ENCODE data around the gene NOSTRIN. TPM values are rescaled to one million over a fixed set of nuclear protein-coding genes. Genes with fewer than 3 reads are reported as not detected.

Gene NOSTRIN
- total and polyA plus RNA-seq, 4 experiments from 2014 or later: not detected

- H3K36me3 Mint-ChIP-seq: no peaks in the 10 kb centered on the region
- ChIA-PET CTCF (ENCODE audit: partially characterized antibody) (no interaction called here), POLR2A (ENCODE audit: partially characterized antibody) (no interaction called here)
- peaks cover 0 to 1% of the 10 kb centered on the region in 2 donors for H3K27me3 Mint-ChIP-seq
- intact Hi-C loops (cut with micrococcal nuclease): no loop called here
- H3K27ac Mint-ChIP-seq: no peak overlapping the region
- no peaks in the 10 kb centered on the region for H3K4me1 ChIP-seq (ENCODE audit: insufficient read depth, low read length)
- H3K27me3 ChIP-seq (ENCODE audit: insufficient read depth, low read length): no peaks in the 10 kb centered on the region
- no peaks in the 10 kb centered on the region for H3K9me3 ChIP-seq (ENCODE audit: control insufficient read depth in 1 of 2, low read length in 2 of 2)
- no peak for DNase-seq
- H3K9me3 Mint-ChIP-seq: no peaks in the 10 kb centered on the region
- no peak overlapping the region for H3K4me3 ChIP-seq (ENCODE audit: low read length in 2 of 2)
- H3K4me3 Mint-ChIP-seq: no peak overlapping the region
- no peaks in the 10 kb centered on the region for H3K36me3 ChIP-seq (ENCODE audit: insufficient read depth, low read length)
- H3K4me1 Mint-ChIP-seq: no peaks in the 10 kb centered on the region
- no peak overlapping the region for H3K27ac ChIP-seq (ENCODE audit: low read depth, low read length)
These were observed 19.1 kb downstream of the NOSTRIN start for GRCh38 chr2:168821577-168821976.

- H3K4me1 Mint-ChIP-seq: no peaks in the 10 kb centered on the region
- Histone ChIP-seq H3K27me3 (ENCODE audit: insufficient read depth, low read length) (no peaks in the 10 kb centered on the region), H3K4me1 (ENCODE audit: insufficient read depth, low read length) (no peaks in the 10 kb centered on the region), H3K4me3 (ENCODE audit: low read length in 2 of 2) (no peak overlapping the region), H3K36me3 (ENCODE audit: insufficient read depth, low read length) (no peaks in the 10 kb centered on the region), H3K9me3 (ENCODE audit: control insufficient read depth in 1 of 2, low read length in 2 of 2) (no peaks in the 10 kb centered on the region), H3K27ac (ENCODE audit: low read depth, low read length) (no peak overlapping the region)
- ChIA-PET POLR2A (ENCODE audit: partially characterized antibody) (no interaction called here), CTCF (ENCODE audit: partially characterized antibody) (interaction anchor here (0.8 kb wide), 1 partner anchor 9 kb away, joined by 3 read pairs; no protein-coding TSS in a partner anchor)
- peaks cover 0 to 1% of the 10 kb centered on the region in 2 donors for H3K27me3 Mint-ChIP-seq
- no peaks in the 10 kb centered on the region for H3K9me3 Mint-ChIP-seq
- no peak for DNase-seq
- no peaks in the 10 kb centered on the region for H3K36me3 Mint-ChIP-seq
- intact Hi-C loops (cut with micrococcal nuclease): no loop called here
- no peak overlapping the region for H3K27ac Mint-ChIP-seq
- H3K4me3 Mint-ChIP-seq: no peak overlapping the region
These were observed 19.6 kb downstream of the NOSTRIN start for GRCh38 chr2:168821992-168822391.

- H3K9me3 Mint-ChIP-seq: peaks cover 0 to 2% (median 0%) of the 10 kb centered on the region in 8 donors
- CTCF ChIA-PET (ENCODE audit: partially characterized antibody): interaction anchor here (1.0 kb wide), 1 partner anchor 10 kb away, joined by 3 read pairs; no protein-coding TSS in a partner anchor
These were observed 22.7 kb downstream of the NOSTRIN start for GRCh38 chr2:168825126-168825525.

GRCh38 chr2:168830958-168831357 is 28.5 kb downstream of the NOSTRIN start:
- ChIA-PET CTCF (ENCODE audit: partially characterized antibody) (no interaction called here), POLR2A (ENCODE audit: partially characterized antibody) (no interaction called here)
- no peak for DNase-seq

More at GRCh38 chr2:168825126-168825525, 22.7 kb downstream of the NOSTRIN start:
- intact Hi-C loops (cut with micrococcal nuclease): no loop called here
- H3K27ac ChIP-seq (ENCODE audit: low read depth, low read length): no peak overlapping the region
- H3K27me3 Mint-ChIP-seq: no peaks in the 10 kb centered on the region
- POLR2A ChIA-PET (ENCODE audit: partially characterized antibody): no interaction called here
- H3K4me3 Mint-ChIP-seq: no peak overlapping the region
- H3K27ac Mint-ChIP-seq: no peak overlapping the region
- H3K4me3 ChIP-seq (ENCODE audit: low read length in 2 of 2): no peak overlapping the region
- no peaks in the 10 kb centered on the region for H3K9me3 ChIP-seq (ENCODE audit: control insufficient read depth in 1 of 2, low read length in 2 of 2)
- H3K27me3 ChIP-seq (ENCODE audit: insufficient read depth, low read length): no peaks in the 10 kb centered on the region
- H3K36me3 Mint-ChIP-seq: no peaks in the 10 kb centered on the region
- no peaks in the 10 kb centered on the region for H3K36me3 ChIP-seq (ENCODE audit: insufficient read depth, low read length)
- no peaks in the 10 kb centered on the region for H3K4me1 Mint-ChIP-seq
- DNase-seq: no peak
- no peaks in the 10 kb centered on the region for H3K4me1 ChIP-seq (ENCODE audit: insufficient read depth, low read length)

DNA sequence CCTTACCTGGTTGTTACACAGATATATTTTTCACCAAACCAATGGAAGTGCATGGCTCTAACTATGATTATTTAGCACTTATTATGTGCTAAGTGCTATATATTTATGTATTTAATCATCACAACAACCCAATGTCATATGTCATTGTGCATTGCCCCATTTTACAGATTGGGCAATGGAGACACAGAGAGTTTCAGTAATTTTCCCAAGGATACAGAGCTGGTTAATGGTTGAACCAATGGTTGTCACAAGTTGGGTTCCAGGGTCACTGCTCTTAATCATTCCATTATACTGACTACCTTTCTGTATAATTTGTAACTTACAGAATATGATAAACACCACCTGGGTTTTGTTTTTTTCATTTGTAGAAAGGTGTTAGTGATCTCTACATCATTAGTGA is 29.2 kb downstream of the NOSTRIN start:
- CTCF ChIA-PET (ENCODE audit: partially characterized antibody): no interaction called here
- POLR2A ChIA-PET (ENCODE audit: partially characterized antibody): no interaction called here
- Histone ChIP-seq H3K27ac (ENCODE audit: low read depth, low read length) (no peak overlapping the region), H3K4me1 (ENCODE audit: insufficient read depth, low read length) (no peaks in the 10 kb centered on the region), H3K4me3 (ENCODE audit: low read length in 2 of 2) (no peak overlapping the region), H3K9me3 (ENCODE audit: control insufficient read depth in 1 of 2, low read length in 2 of 2) (no peaks in the 10 kb centered on the region), H3K36me3 (ENCODE audit: insufficient read depth, low read length) (no peaks in the 10 kb centered on the region), H3K27me3 (ENCODE audit: insufficient read depth, low read length) (no peaks in the 10 kb centered on the region)
- DNase-seq: no peak
- Mint-ChIP-seq H3K27ac (no peak overlapping the region), H3K4me1 (no peaks in the 10 kb centered on the region), H3K27me3 (no peaks in the 10 kb centered on the region), H3K36me3 (no peaks in the 10 kb centered on the region), H3K4me3 (no peak overlapping the region), H3K9me3 (peaks cover 0 to 5% (median 0%) of the 10 kb centered on the region in 8 donors)
- intact Hi-C loops (cut with micrococcal nuclease): no loop called here

More at GRCh38 chr2:168830958-168831357, 28.5 kb downstream of the NOSTRIN start:
- Histone ChIP-seq H3K4me1 (ENCODE audit: insufficient read depth, low read length) (no peaks in the 10 kb centered on the region), H3K9me3 (ENCODE audit: control insufficient read depth in 1 of 2, low read length in 2 of 2) (no peaks in the 10 kb centered on the region), H3K27me3 (ENCODE audit: insufficient read depth, low read length) (no peaks in the 10 kb centered on the region), H3K36me3 (ENCODE audit: insufficient read depth, low read length) (no peaks in the 10 kb centered on the region), H3K27ac (ENCODE audit: low read depth, low read length) (no peak overlapping the region), H3K4me3 (ENCODE audit: low read length in 2 of 2) (no peak overlapping the region)
- Mint-ChIP-seq H3K9me3 (peaks cover 0 to 5% (median 0%) of the 10 kb centered on the region in 8 donors), H3K4me1 (no peaks in the 10 kb centered on the region), H3K27ac (no peak overlapping the region), H3K27me3 (no peaks in the 10 kb centered on the region), H3K4me3 (no peak overlapping the region), H3K36me3 (no peaks in the 10 kb centered on the region)
- intact Hi-C loops (cut with micrococcal nuclease): no loop called here

DNA sequence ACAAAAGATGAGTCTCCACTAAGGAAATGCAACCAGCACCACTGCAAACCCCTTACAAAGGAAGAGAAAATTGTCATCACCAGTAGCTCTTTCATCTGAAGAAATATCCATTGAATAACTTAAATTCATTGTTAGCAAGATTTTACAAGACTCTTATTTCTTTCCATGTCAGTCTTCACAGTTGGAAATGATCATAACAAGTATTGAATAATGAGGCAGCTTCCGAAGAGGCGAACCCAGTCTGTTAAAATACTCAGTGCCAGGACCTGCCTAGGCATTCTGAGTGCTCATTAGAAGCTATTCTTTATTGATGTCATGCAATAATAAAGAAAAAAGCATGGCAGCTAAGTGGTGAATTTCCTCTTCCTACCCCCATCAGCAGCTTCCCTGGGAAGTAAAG is 33.5 kb downstream of the NOSTRIN start:
- peaks cover 0 to 4% of the 10 kb centered on the region in 2 donors for H3K36me3 Mint-ChIP-seq
- CTCF ChIA-PET (ENCODE audit: partially characterized antibody): interaction anchor here (0.9 kb wide), 1 partner anchor 10 kb away, joined by 3 read pairs; no protein-coding TSS in a partner anchor

DNA sequence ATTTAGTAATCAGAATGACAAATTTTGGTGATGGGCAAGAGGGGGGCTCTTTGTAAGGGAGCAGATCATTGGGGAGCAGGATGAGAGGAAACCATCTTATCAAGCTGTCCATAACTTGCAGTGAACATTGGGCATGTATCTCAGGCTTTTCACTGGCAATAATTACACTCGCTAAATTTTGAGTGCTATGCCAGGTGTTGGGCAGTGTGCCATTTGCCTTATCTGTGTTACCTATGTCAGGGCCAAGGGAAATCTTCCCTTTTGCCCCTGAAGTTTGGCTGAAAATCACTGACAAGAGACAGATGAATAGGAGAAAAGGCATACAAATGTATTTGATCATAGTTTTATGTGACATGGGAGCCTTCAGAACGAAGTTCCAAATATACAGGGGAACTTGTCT is 39.0 kb downstream of the NOSTRIN start:
- H3K9me3 Mint-ChIP-seq: peaks cover 0 to 2% (median 0%) of the 10 kb centered on the region in 8 donors
- H3K27ac Mint-ChIP-seq: no peak overlapping the region
- intact Hi-C loops (cut with micrococcal nuclease): no loop called here
- Histone ChIP-seq H3K4me1 (ENCODE audit: insufficient read depth, low read length) (no peaks in the 10 kb centered on the region), H3K9me3 (ENCODE audit: control insufficient read depth in 1 of 2, low read length in 2 of 2) (no peaks in the 10 kb centered on the region), H3K27me3 (ENCODE audit: insufficient read depth, low read length) (no peaks in the 10 kb centered on the region), H3K27ac (ENCODE audit: low read depth, low read length) (no peak overlapping the region), H3K4me3 (ENCODE audit: low read length in 2 of 2) (no peak overlapping the region), H3K36me3 (ENCODE audit: insufficient read depth, low read length) (no peaks in the 10 kb centered on the region)
- peaks cover 0 to 3% (median 0%) of the 10 kb centered on the region in 4 donors for H3K4me1 Mint-ChIP-seq
- H3K36me3 Mint-ChIP-seq: peaks cover 0 to 4% of the 10 kb centered on the region in 2 donors
- ChIA-PET POLR2A (ENCODE audit: partially characterized antibody) (no interaction called here), CTCF (ENCODE audit: partially characterized antibody) (no interaction called here)
- DNase-seq: no peak
- no peaks in the 10 kb centered on the region for H3K27me3 Mint-ChIP-seq
- H3K4me3 Mint-ChIP-seq: no peak overlapping the region

More for the DNA sequence above, 33.5 kb downstream of the NOSTRIN start:
- H3K9me3 Mint-ChIP-seq: peaks cover 0 to 5% (median 0%) of the 10 kb centered on the region in 8 donors
- H3K4me3 ChIP-seq (ENCODE audit: low read length in 2 of 2): no peak overlapping the region
- H3K4me1 ChIP-seq (ENCODE audit: insufficient read depth, low read length): no peaks in the 10 kb centered on the region
- peak overlapping the region in 1 of 7 donors; percentile 24 for H3K27ac Mint-ChIP-seq
- H3K36me3 ChIP-seq (ENCODE audit: insufficient read depth, low read length): no peaks in the 10 kb centered on the region
- no peak overlapping the region for H3K4me3 Mint-ChIP-seq
- no peak overlapping the region for H3K27ac ChIP-seq (ENCODE audit: low read depth, low read length)
- H3K27me3 ChIP-seq (ENCODE audit: insufficient read depth, low read length): no peaks in the 10 kb centered on the region
- intact Hi-C loops (cut with micrococcal nuclease): no loop called here
- POLR2A ChIA-PET (ENCODE audit: partially characterized antibody): no interaction called here
- DNase-seq: no peak
- H3K9me3 ChIP-seq (ENCODE audit: control insufficient read depth in 1 of 2, low read length in 2 of 2): no peaks in the 10 kb centered on the region
- H3K27me3 Mint-ChIP-seq: no peaks in the 10 kb centered on the region
- no peaks in the 10 kb centered on the region for H3K4me1 Mint-ChIP-seq

- Mint-ChIP-seq H3K4me1 (peaks cover 0 to 3% (median 0%) of the 10 kb centered on the region in 4 donors), H3K27ac (no peak overlapping the region), H3K27me3 (no peaks in the 10 kb centered on the region), H3K9me3 (peaks cover 0 to 2% (median 0%) of the 10 kb centered on the region in 8 donors), H3K36me3 (no peaks in the 10 kb centered on the region), H3K4me3 (no peak overlapping the region)
- H3K27ac ChIP-seq (ENCODE audit: low read depth, low read length): no peak overlapping the region
- no peaks in the 10 kb centered on the region for H3K27me3 ChIP-seq (ENCODE audit: insufficient read depth, low read length)
- POLR2A ChIA-PET (ENCODE audit: partially characterized antibody): no interaction called here
- intact Hi-C loops (cut with micrococcal nuclease): no loop called here
- no peak for DNase-seq
- no peaks in the 10 kb centered on the region for H3K4me1 ChIP-seq (ENCODE audit: insufficient read depth, low read length)
- H3K4me3 ChIP-seq (ENCODE audit: low read length in 2 of 2): no peak overlapping the region
- CTCF ChIA-PET (ENCODE audit: partially characterized antibody): no interaction called here
- no peaks in the 10 kb centered on the region for H3K9me3 ChIP-seq (ENCODE audit: control insufficient read depth in 1 of 2, low read length in 2 of 2)
- no peaks in the 10 kb centered on the region for H3K36me3 ChIP-seq (ENCODE audit: insufficient read depth, low read length)
These were observed 40.8 kb downstream of the NOSTRIN start for GRCh38 chr2:168843253-168843652.

Data from CD4-positive, alpha-beta memory T cell (primary cell).